NCI-H2107 treated with DMSO at 0.1 percent for 48 hours (cell line): ENCODE measurements around the gene RHEB.
"Not testable (repeated sequence)": the region's sequence is repeated elsewhere in the genome, so short reads cannot be mapped to it uniquely, and the experiment has no call there.

ENCODE experiments used
- DNase-seq: peaks from one replicate; lab custom pipeline; 2025; ENCODE audit not compliant: unreplicated experiment; lab: John Stamatoyannopoulos, UW

Gene RHEB, protein sequence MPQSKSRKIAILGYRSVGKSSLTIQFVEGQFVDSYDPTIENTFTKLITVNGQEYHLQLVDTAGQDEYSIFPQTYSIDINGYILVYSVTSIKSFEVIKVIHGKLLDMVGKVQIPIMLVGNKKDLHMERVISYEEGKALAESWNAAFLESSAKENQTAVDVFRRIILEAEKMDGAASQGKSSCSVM

DNA sequence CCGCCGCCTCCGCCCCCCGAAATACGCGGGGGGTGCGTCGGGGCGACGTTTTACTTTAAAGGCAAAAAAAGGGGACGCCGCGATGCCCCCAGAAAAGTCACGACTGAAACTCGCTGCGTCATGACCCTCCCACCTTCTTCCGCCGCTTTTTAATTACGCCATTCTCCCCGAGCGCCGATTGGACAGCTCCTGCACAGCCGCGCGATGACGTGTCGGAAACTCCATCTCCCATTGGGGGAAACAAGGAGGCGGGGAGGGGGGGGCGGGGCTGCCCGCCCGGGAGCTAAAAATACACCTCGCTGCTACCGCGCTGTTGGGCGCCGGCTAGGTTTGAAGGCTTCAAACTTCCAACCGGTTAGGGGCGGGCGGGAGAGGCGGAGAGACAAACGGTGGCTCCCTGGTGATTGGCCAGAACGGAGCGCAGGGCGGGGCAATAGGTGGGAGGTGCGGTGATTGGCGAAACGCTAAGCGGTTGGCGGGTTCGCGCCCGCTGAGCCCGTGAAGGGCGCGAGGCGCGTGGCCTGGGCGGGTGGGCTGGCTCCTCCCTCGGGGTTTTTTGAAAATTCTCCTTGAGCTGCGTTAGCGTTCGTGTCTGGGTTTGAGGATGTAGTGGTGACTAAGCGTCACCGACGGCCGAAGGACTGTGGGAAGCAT is at the start of gene RHEB:
RHEB (minus strand) TSS at position 131 of the 654 bp plus-strand sequence. CDS start 384 bp downstream, outside the sequence.
- DNase-seq = peak; percentile 100

DNA sequence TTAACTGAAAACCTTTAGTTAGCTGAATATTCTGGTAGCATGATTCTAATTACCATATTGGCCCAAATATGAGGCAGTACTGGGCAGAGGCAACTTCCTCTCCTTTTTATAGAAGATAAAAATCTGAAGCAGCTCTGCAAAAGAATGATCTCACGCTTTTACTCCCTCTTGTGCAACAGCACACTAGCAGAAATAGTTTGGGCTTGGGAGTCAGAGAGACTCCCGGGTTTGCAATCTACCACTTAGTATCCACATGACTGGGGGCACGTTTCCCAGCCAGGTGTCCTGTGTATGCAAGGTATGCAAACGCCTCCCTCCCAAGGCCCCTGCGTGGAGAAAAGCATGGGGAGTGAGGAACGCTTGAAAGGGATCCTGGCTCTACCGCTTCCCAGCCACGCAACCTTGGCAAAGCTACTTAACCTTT is 47.2 kb upstream of the RHEB start:
- no peak for DNase-seq

DNA sequence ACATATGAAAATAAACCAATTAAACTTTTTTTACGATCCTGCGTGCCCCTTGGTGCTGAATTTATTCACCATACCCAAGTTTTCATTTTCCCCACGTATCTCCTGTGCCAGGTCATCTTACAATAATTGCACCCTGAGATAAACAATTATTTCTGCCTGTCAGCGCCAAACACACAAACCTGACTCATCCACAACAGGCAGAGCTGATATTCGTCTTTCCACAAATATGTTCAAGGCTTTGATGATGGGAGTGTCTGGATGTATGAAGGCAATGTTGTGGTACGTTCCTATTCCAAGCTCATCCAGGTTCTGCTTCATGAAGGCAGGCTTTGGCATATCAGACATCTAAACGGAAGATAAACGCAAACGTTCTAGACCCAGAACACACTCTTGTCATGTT is 45.8 kb upstream of the RHEB start:
- DNase-seq = no peak

DNA sequence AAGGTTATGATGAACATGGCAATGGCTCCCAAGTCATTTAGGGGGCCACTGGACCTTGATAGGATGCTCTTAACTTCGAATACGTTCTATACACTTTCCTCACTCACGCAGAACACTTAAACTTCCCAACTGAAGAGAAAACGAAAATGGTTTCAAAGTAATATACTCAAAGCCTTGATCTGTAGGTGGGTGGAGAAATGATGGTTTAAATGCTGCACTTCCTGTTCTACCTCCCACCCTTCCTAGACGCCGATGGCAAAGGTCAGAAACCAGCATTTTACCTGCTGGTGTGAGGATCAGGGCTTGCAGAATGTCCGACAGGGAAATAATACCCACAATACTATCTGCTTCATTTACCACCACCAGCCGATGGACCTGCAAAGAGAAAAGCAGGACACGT is 40.5 kb upstream of the RHEB start:
- DNase-seq = no peak

DNA sequence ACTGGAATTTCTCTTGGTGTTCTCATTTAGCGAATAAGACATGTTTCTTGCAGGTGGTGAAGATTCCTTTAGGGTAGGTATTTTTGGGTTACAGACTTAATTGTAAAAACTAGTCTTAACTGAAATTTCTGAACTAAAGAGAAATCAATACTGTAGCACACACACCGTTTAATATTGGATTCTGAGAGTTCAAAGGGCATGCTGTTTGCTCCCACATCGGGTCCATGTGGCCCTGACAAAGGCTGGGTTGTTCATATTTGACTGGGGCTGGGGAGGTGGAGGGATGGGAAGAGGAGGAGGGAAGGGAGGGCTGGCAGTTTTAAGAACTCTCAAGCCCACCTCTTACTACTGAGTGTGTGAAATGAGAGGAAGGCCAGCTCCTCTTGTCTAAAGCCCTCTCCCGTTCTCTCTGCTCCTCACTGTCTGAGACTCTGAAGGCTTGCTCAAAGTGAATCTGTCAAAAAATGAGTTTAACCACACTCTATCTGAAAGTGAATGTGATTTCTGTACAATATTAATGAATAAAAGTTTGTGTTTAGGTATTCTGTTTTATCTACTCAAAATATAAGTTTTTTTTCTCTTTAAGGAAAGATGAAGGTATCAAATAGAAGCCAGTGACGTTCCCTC is 40.0 kb upstream of the RHEB start:
- no peak for DNase-seq

DNA sequence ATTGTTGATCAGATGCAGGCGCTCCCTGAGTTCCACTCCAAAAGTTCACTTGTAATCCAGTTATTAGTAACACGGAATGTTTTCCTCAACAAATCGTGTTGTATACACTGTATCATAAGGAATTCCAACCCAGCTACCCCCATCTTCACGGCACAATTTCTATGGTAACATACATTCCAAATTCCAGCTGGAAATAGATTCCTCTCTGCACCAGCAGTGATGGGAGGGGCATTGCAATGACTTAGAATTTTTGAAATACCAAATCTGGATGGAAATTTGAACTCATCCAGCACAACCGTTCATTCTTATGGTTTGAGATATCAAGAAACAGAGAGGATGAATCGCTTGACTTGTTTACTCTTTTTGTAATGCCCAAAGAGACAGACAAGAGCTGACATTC is 38.9 kb upstream of the RHEB start:
- DNase-seq = no peak

DNA sequence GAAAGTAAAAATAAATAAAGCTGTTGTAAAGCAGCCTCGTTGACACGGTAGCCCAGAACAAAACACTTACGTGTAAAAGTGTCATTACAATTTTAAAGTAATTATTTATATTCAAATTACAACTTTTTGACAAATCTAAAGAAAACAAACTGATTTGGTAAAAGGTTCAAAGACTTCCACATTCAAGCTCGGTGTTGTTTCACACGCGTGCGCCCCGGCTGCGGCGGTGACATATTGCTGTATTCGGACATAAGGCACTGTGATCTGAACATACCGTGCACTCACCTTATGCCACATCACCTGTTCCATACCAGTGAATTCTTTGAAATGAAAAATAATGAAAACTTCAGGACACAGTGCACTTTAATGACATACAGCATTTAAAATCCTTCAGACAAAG is 36.9 kb upstream of the RHEB start:
- no peak for DNase-seq

DNA sequence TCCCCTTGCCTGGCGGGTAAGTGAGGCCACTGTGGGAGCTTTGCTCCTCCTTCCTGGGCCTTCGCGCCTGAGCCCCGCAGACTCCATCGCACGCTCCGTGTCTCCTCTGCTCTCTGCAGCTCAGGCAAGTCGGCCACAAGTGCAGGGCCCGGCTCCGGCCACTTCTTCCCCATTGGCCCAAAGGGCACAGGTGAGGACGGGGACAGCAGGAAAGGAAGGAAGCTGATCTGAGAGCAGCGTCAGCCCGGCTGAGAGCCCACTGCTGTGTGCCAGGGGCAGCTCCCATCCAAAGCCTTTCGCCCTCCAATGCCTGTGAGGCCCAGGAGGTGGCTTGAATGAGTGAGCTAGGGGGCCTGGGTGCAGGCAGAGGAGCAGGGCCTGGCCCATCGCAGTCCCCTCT is 33.7 kb upstream of the RHEB start:
- DNase-seq = no peak

DNA sequence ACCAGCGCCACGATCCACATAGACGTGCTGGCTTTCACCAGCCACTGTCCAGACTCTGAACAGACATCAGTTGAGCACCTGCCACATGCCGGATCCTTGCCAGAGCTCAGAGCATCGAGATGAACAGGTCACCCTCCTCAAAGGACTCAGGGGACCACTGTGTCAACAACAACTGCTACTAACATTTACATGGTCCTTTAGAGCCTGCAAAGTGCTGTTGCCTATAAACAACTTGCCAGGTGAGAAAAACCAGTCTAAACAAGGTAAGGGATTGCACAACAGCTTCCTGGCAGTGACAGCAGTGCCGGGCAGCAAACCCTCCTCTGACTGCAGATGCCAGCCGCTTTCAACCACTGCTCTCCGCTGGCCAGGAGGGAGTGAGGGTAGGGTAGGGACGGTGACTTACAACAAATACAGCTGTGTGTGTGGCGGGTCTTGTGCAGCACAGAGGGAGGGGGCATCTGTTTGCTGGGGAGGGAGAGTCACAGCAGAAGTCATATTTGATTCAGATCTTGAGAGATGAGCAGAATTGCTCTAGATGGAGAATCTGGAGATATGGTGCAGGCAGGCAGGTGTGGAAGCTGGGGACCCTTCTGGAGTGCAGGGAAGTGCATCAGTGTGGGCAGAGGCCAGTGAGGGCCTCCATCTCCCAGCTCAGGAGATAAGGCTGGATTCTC is 32.8 kb upstream of the RHEB start:
- DNase-seq = peak; percentile 99

DNA sequence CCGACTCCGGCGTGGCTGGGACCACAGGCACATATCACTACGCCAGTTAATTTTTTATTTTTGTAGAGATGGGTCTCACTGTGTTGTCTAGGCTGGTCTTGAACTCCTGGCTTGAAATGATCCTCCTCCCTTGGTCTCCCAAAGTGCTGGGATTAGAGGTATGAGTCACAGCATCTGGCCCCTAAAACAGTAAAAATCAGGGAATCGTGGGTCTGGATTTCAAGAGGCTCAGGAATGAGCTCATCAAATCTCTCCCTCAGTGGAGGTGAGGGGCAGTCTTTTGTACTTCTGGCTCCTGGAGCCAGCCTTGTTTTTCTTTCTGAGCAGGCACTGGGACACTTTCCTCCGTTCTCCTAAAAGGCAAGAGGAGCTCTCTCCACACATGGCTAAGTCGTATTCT is 32.1 kb upstream of the RHEB start:
- DNase-seq = peak; percentile 58

DNA sequence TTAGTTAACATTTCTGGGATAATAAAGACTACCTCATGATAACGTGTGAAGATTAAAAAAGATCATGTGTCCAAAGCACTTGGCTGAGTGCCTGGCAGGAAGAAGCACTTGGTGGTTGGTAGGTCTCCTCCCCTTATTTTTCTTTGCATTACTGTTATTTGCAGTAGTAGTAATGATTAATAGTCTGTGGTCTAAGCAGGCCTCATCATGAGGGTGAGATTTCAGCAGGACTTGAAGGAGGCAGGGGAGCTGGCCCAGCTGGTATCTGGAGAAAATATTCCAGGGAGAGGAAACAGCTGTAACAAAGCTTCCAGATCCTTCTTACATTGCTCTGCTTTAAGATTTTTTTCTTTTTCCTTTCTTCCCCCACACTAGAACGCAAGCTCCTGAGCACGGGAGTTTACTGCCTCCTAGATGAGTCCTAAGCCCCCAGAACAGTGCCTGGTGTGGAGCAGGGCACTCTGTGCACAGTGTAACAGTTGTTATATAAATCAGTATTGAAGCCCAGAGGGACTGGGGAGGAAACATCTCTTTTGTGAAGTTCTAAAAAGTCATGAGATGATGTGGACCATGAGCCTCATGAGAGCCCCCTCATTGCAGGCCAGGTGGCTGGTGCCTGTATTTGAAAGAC is 31.1 kb upstream of the RHEB start:
- peak; percentile 21 for DNase-seq

DNA sequence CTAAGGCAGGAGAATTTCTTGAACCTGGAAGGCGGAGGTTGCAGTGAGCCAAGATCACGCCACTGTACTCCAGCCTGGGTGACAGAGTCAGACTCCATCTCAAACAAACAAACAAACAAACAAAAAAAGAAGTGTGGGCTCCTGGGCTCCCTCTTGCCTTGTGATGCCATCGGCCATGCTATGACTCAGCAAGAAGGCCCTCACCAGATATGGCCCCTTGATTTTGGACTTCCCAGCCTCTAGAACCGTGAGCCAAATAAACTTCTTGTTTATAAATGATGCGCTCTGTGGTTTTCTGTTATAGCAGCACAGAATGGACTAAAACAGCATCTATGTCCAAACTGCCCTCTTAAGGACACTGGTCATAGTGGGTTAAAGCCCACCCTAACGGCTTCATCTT is 29.9 kb upstream of the RHEB start:
- no peak for DNase-seq

DNA sequence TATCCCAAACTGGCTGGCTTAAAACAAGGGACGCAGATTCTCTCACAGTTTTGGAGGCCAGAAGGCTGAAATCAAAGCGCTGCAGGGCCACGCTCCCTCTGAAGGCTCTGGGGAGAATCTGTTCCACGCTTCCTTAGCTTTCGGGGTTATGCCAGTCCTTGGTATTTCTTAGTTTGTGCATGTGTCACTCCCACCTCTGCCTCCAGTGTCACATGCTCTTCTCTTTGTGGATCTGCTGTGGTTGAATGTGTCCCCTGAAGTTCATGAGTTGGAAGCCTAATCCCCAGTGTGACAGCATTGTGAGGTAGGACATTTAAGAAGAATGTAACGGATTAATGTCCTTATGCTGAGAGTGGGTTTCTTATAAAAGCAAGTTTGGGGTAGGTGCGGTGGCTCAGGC is 29.4 kb upstream of the RHEB start:
- DNase-seq = no peak

DNA sequence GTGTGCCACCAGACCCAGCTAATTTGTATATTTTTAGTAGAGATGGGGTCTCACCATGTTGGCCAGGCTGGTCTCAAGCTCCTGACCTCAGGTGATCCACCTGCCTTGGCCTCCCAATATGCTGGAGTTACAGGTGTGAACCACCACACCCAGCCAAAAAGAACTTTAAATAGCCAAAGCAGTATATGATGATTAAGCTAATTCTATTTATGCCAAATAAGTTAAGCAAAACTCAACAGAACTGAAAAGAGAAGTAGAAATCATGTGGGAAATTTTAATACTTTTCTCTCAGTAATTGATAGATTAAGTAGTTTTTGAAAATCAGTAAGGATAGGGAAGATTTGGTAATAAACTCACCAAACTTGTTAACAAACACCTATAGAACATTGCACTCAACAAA is 24.5 kb upstream of the RHEB start:
- DNase-seq = no peak

DNA sequence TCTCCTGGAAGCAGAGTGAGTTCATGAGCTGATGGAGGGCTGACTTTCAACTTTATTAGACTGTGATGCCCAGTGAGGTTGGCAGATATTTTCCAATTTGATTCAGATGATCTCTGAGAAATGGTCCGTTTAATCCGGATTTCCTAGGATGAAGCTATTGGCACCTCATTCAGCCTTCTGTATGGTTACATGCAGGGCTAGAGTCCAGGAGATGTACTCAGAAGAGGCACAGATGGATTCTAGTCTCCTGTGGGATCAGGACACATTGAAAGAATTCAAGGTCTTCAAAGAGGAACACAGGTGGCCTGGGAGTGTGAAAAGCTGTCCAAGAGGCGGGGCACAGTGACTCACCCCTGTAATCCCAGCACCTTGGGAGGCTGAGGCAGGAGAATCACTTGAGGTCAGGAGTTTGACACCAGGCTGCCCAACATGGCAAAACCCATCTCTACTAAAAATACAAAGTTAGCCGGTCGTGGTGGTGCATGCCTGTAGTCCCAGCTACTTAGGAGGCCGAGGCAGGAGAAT is 23.0 kb upstream of the RHEB start:
- no peak for DNase-seq

DNA sequence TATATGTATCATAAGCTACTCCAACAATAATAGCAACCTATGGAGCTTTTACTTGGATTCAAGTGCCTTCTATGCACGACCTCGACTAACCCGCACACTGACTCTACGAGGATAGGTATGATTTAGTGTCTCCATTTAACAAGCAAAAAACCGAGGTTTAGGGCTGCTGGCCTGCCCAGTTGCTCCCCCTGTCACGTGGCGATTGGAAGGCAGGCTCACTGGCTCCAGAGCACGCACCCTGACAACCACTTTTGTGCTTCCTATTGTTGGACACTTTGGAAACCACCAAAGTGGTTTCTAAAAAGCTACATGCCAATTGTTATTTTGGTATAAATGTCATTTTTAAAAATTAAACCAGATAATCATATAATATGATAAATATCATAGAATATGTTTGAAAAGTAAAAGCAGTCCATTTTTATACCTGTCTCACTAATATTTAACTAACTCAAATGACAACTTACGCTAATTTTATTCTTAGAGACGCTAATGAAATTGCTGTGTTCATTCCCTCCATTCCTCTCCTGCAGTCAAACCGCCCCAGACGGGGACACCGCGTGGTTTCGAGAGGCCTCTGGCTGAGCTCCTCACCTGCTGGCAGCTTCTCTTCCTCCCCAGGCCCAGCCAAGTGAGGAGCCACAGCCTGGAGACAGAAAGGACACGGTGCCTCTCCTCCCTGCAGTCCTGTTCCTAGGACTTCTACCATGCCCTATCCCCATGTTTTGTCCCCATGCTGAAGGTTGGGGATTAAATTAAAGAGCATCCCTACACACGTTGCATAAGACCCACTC is 22.2 kb upstream of the RHEB start:
- DNase-seq = no peak

DNA sequence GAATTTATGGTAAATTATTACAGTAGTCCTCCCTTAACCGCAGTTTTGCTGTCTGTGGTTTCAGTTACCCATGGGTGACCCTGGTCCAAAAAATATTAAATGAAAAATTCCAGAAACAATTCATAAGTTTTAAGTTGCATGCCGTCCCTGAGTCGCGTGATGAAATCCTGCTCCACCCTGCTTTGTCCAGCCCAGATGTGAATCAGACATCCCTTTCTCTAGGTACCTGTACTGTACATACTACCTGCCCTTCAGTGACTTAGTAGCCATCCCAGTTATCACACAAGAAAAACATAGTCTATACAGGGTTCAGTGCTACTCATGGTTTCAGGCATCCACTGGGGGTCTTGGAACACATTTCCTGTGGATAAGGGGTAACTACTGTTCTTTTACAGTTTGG is 20.5 kb upstream of the RHEB start:
- DNase-seq = no peak

DNA sequence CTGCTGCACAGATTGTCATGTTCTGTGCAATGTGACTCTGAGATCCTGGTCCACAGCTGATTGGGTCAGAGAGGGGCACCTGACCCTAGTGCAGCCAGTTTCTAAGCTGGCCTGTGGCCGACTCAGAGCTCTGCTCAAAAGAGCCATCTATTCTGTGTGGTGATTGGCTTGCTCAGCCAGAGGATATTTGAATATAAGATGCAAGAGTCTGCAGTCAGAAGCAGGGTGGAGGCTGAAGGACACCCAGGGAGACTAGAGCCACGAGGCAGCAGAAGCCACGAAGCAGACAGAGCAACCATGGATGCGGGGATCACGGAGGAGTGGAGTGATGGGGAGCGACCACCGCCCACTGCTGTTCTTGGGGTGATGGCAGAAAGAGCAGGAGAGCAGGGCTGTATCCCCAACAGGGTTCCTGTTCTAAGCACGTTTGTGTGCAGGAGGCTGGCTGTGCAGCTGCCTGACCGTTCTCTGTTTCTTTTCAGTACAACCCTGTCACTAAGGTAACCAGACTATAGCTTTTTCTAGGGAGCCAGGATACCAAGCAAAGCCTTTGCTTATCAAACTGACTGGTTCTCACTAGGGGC is 19.5 kb upstream of the RHEB start:
- DNase-seq = peak; percentile 92

DNA sequence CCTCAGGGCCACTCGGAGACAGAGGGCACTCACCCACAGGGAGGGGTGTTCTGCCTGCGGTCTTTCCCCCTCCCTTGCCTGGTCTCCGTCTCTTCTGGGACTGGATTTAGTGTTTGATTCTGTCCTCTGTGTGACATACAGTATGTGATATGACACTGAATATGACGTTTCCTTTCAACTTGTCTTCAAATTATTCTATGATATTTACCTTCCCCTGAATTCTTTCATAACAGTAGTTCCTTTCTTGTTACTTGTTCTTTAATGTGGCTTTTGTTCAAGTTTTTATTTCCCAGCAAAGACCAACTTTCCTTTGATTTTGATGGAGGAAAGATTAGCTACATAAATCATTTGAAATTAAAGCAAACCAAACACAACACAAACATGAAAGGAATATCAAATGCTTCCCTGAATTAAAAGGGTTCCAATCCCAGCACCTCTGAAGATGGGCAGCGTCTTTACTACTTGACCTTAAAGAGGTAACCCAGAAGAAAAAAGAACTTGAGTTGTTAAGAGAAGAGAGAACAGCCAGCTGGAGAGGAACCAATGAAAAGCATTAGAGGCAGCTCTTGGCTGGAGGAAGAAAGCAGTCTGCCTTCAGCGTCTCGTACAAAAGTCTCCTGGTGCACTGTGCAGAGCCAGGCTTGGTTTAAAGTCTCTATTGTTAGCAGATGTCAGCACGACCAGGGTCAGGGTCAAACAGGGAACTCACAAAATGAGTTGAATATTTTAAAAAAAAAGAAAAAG is 18.3 kb upstream of the RHEB start:
- DNase-seq = peak; percentile 20

DNA sequence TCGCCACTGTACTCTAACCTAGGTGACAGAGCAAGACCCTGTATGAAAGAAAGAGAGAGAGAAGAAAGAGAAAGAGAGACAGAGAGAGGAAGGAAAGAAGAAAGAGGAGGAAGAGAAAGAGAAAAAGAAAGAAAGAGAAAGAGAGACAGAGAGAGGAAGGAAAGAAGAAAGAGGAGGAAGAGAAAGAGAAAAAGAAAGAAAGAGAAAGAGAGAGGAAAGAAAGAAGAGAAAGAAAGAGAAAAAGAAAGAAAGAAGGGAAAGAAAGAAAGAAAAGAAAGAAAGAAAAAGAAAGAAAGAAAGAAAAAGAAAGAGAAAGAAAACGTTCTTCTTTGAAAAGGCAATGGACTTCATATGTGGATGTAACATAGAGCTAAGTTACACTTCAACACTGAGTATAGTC is 16.5 kb upstream of the RHEB start:
- not testable (repeated sequence) for DNase-seq
